GM19193 (cell line): ENCODE measurements around the gene SYNRG.

Source experiments
- POLR2A ChIP-seq: IDR thresholded peaks from 4 replicates; pipeline ENCODE4 v1.6.1; 2011; ENCODE audit not compliant: insufficient read depth, insufficient read length; ENCODE audit errors: extremely low read depth

The SYNRG gene

GRCh38 chr17:37532756-37533155 lies 76.5 kb downstream of the SYNRG start:
- TF ChIP-seq POLR2A = no peak

- no peak for TF ChIP-seq POLR2A
These were observed 78.8 kb downstream of the SYNRG start for GRCh38 chr17:37530420-37530819.

GRCh38 chr17:37527249-37527851 lies 81.9 kb downstream of the SYNRG start:
- no peak for TF ChIP-seq POLR2A

- no peak for TF ChIP-seq POLR2A
These were observed 85.5 kb downstream of the SYNRG start for GRCh38 chr17:37523715-37524219.

- no peak for TF ChIP-seq POLR2A
These were observed 87.4 kb downstream of the SYNRG start for GRCh38 chr17:37521821-37522220.

- no peak for TF ChIP-seq POLR2A
These were observed 89.0 kb downstream of the SYNRG start for GRCh38 chr17:37520174-37520573.

- no peak for TF ChIP-seq POLR2A
These were observed 89.8 kb downstream of the SYNRG start for GRCh38 chr17:37519251-37519985.

DNA sequence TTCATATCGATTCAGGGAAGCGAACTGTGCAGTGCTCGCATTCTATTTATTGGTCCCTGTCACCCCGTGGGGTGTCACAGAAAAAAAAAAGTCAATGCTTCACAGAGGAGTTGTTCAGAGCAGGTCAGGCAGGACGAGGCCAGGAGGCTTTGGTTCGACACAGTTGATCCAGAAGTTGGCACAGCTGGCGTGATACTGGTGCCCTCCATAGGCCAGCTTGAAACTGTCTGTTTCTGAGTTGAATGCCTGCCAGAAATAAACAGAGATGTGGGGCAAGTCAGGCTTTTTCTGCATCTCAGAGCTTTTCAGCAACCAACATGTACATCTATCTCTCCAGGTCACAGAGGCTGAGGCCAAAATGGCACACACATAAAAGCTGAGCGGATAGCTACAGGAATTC lies 90.4 kb downstream of the SYNRG start:
- no peak for TF ChIP-seq POLR2A

DNA sequence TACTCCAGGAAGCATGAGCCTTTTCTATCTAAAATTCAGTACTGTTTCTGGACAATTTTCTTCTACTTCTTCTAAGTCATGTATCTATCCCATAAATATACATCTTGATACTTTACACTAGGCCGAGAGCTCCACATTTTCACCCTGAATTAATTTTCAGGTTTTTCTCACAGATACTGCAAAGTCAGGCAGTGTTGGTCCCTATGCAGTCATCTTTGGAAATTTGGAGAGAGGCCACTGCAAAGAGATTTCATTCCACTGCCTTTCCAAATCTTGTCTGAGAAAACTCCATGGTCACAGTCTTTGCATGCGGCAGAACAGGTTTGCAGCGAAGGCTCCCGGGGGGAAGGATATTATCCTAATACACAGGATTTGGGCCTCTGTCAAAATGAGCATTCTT lies 91.3 kb downstream of the SYNRG start:
- no peak for TF ChIP-seq POLR2A

- no peak for TF ChIP-seq POLR2A
These were observed 93.1 kb downstream of the SYNRG start for GRCh38 chr17:37516127-37516571.

DNA sequence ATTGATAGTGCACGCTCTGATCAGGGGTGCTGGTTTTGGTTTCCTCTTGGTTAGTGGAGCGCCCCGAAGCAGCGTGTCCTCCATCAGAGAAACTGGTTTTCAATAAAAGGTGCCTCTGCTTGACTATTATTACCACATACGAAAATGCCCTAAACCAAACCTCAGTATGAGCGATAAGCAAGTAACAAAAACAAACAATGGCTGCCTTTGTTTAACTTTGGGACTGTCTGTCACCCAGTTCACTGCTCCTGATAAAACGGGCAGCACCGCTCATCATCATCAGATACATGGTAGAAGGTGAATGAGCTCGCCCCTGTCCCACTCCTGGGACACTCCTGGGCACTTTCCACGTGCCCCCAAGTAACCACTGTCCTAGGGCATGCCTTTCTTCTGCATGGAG lies 95.5 kb downstream of the SYNRG start:
- no peak for TF ChIP-seq POLR2A

DNA sequence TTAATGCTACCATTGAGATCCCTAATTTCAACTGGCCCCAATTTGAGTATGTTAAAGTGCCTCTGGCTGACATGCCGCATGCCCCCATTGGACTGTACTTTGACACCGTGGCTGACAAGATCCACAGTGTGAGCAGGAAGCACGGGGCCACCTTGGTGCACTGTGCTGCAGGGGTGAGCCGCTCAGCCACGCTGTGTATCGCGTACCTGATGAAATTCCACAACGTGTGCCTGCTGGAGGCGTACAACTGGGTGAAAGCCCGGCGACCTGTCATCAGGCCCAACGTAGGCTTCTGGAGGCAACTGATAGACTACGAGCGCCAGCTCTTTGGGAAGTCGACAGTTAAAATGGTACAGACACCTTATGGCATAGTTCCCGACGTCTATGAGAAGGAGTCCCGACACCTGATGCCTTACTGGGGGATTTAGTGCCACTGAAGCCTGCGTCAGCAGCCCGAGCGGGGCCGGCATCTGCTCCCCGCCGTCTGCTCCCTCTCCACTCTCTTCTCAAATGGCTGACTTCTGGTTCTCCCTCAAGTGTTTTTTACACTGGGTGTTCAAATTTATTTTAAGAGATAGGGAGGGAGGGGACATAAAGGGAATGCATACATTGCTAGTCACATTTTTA lies 96.7 kb downstream of the SYNRG start:
- no peak for TF ChIP-seq POLR2A

DNA sequence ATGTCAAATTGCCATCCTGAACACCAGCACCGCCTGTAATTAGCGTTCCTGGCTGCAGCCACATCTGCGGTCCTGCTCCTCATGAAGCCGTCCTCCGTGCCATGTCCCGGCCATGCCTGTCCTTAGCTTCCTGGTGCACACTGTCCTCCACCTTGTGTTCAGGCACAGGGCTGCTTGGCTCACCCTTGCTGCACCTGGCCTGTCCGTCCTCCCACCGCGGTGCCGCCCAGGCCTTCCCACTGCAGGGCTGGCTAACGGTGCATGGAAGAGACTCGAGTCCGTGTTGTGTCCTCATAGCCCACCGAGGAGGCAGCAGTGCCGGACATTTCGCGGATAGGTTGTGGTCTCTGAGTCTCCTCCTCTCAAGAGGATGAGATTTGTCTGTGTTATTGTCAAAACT lies 99.2 kb downstream of the SYNRG start:
- no peak for TF ChIP-seq POLR2A

GRCh38 chr17:37507111-37507510 lies 102.1 kb downstream of the SYNRG start:
- no peak for TF ChIP-seq POLR2A

DNA sequence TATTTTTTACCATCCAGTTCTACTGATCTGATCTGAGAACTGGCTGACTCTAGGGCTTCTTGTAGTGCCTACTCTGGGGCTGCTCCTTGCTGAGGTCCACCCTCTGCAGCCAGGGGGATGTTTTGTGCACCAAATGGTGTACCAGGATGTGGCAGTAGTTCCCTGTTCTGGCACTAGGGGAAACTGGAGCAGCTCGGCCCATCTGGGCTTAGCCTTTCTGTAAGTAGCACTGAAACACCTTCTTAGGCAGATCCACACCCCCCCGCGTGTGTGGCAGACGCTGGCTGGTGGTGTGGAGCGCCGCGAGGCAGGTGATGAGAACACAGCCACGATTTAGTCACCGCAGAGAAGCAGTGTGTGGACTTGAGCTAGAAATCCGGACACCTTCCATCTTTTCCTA lies 102.5 kb downstream of the SYNRG start:
- no peak for TF ChIP-seq POLR2A

GRCh38 chr17:37505333-37505732 lies 103.9 kb downstream of the SYNRG start:
- TF ChIP-seq POLR2A = no peak
